NCI-H1048 (cell line): ENCODE results near the gene TRMT112.

Experiments used
- DNase-seq: peaks from one replicate; lab custom pipeline; 2025; lab: John Stamatoyannopoulos, UW

The TRMT112 gene

DNA sequence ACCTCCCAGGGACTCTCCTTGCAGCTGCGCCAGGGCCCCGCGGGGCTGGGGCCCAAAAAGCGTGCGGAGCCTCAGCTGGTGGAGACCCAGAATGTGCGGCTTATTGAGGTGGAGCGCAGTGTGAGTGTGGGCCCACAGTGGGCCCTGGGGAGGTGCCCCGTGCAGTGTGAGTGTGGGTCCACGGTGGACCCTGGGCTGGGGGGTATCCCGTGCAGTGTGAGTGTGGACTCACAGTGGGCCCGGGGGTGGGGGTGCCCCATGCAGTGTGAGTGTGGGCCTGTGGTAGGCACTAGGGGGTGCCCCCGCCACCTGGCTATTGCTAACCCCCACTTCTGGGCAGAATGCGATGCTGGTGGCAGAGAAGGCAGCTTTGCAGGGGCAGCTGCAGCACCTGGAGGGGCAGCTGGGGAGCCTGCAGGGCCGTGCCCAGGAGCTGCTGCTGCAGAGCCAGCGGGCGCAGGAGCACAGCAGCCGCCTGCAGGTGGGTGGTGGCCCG, 33.8 kb upstream of the TRMT112 start:
- DNase-seq, result no peak

- DNase-seq, result no peak
Observed at GRCh38 chr11:64349404-64349803, 32.0 kb upstream of the TRMT112 start.

GRCh38 chr11:64349025-64349387, 31.6 kb upstream of the TRMT112 start:
- no peak for DNase-seq

DNA sequence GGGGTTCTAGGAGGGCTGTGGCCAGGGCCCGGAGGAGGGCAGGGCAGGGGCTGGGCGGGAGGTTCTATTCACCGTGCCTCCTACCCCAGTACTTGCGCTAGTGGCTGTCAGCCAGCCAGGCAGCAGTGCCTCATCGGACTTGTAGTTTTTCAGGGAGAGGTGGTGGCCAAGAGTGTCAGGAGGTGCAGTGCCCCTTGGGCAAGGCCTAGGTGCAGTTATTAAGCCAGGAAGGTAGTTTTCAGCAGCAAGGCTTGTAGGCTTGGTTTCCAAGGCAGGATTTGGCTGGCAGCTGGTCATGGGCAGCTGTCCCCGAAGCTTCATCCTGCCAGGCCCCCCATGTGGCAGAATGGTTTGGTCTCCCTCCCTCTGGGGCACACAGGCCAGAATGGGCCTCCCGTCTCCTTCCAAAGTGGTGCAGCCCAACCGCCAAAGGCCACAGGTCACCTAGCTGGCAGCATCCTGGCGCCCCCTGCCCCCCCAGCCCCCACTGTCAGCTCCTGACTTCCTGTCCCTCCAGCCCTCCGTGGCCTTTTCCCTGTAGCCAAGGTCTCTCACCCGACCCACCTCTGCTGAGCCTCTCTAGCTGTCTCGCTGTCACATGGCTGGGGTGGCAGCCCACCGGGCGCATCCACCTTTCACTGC, 31.1 kb upstream of the TRMT112 start:
- no peak for DNase-seq

DNA sequence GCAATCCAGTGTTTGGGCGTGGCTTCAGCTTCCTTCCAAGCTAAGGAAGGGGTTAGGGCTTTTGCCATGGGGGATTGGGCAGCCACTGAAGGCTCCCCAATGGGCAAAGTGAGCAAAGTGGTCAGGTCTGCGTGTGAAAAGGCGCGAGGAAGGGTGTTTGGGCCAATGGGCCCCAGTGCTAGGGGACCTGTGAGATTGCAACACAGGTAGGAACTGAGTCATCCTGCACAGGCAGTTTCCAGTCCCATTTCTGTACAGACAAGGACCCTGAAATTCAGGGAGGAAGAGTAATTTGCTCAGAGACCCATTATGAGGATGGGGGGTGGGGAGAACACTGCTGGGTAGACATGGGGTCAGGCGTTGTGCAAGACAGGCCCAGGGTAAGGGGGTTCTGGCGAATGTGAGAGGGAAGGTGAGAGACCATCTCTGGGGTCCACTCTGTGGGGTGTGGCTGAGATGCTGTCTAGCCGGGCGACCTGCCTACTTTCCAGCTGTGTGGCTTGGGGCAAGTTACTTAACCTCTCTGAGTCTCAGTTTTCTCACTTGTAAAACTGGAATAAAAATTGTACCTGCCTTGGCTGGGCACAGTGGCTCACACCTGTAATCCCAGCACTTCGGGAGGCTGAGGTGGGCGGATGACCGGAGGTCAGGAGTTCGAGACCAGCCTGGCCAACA, 30.0 kb upstream of the TRMT112 start:
- DNase-seq, result no peak

- DNase-seq, result no peak
Observed at GRCh38 chr11:64344787-64345186, 27.4 kb upstream of the TRMT112 start.

DNA sequence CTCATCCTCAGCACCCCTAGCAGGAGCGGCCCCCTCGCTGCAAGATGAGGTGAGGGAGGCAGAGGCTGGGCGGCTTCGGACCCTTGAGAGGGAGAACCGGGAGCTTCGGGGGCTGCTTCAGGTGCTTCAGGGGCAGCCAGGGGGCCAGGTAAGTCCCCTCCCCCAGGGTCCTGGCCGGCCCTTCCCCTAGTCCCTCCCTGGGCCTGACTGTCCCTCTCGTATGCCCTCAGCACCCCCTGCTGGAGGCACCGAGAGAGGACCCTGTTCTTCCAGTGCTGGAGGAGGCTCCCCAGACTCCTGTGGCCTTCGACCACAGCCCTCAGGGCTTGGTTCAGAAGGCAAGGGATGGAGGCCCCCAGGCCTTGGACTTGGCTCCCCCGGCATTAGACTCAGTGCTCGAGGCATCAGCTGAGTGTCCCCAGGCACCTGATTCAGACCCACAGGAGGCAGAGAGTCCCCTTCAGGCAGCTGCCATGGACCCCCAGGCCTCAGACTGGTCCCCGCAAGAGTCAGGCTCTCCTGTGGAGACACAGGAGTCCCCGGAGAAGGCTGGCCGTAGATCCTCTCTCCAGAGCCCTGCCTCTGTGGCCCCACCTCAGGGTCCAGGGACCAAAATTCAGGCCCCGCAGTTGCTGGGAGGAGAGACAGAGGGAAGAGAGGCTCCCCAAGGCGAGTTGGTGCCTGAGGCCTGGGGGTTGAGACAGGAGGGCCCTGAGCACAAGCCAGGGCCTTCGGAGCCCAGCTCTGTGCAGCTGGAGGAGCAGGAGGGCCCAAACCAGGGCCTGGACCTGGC, 26.6 kb upstream of the TRMT112 start:
- DNase-seq, result no peak

DNA sequence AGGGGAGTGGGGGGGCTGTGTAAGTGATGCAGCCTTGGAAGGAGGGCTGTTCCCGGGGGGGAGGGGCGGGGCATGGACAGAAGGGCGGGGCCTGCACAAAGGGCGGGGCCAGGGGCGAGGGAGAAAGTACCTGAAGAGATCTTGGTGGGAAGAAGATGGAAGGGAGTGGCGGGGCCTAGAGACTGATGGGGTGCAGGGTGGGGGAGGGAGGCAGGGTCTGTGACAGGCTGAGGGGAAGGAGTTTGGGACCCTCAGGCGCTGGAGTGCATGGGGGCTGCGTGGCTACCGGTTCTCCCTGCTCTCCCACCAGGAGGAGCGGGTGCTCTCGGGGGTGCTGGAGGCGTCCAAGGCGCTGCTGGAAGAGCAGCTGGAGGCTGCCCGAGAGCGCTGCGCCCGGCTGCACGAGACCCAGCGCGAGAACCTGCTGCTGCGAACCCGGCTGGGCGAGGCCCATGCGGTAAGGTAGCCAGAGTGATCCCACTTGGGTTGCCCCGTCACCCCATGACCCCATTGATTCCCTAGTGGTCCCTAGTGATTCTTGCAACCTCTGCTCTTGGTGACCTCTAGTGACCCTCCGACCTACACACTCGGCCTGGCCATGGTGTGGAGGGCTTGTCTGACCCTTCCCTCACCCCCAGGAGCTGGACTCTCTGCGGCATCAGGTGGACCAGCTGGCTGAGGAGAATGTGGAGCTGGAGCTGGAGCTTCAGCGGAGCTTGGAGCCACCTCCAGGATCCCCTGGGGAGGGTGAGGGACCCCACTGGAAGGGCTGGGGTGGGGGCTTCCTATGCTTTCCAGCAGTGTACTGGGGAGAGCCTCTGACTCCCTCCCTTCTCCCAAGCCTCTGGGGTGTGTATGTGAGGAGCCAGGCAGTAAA, 25.7 kb upstream of the TRMT112 start:
- DNase-seq, result no peak

GRCh38 chr11:64341851-64342791, 24.8 kb upstream of the TRMT112 start:
- peak; percentile 43 for DNase-seq

- no peak for DNase-seq
Observed at GRCh38 chr11:64341429-64341828, 24.1 kb upstream of the TRMT112 start.

DNA sequence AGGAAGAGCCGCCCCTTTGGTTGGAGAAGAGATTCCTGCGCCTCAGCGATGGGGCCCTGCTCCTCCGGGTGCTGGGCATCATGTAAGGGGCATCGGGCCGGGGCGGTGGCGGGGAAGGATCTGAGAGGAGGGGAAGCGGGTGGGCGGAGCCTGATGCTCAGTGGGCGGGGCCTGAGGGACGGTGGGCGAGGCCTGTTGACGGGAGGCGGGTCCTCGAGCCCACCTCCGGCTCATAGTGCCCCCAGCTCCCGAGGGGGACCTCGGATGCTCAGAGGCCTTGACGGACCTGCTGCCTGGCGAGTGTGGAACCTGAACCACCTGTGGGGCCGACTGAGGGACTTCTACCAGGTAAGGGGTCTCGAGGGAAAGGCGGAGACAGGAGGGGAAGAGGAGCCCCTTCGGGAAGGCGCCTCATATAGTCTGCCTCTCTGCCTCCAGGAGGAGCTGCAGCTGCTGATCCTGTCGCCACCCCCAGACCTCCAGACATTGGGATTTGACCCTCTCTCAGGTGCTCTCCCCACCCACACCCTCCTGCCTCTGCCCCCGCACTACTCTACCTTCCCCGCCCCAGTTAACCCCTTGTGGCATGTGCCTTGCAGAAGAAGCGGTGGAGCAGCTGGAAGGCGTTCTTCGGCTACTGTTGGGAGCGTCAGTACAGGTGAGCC, 23.4 kb upstream of the TRMT112 start:
- DNase-seq, result no peak

GRCh38 chr11:64339754-64340408, 22.5 kb upstream of the TRMT112 start, which contains the start of gene CCDC88B:
TSS of gene CCDC88B (plus strand) at chr11:64340204. CDS start at chr11:64340267, 63 bp downstream.
- DNase-seq, result no peak

GRCh38 chr11:64339286-64339685, 21.9 kb upstream of the TRMT112 start:
- no peak for DNase-seq

GRCh38 chr11:64338716-64339115, 21.4 kb upstream of the TRMT112 start:
- no peak for DNase-seq

GRCh38 chr11:64337538-64338249, 20.3 kb upstream of the TRMT112 start:
- DNase-seq, result no peak

GRCh38 chr11:64334764-64335735, 17.7 kb upstream of the TRMT112 start:
- no peak for DNase-seq

DNA sequence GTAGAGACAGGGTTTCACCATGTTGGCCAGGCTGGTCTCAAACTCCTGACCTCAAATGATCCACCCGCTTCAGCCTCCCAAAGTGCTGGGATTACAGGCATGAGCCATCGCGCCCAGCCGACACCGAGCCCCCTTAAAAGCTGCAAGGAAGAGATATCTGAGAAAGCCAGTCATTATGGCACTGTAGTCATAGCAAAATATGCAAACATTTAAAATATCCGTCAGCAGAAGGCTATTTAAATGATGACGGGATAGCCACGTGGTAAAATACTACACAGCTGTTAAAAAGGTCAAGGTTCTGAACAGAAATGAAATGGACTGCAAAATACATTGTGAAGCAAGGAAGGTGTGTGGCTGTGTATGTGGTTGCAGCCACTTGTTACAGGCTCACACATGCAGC, 16.2 kb upstream of the TRMT112 start:
- no peak for DNase-seq
